ENCODE results near the gene C19orf47.
"Not testable (repeated sequence)": the region's sequence is repeated elsewhere in the genome, so short reads cannot be mapped to it uniquely, and the experiment has no call there.

Gene C19orf47

DNA sequence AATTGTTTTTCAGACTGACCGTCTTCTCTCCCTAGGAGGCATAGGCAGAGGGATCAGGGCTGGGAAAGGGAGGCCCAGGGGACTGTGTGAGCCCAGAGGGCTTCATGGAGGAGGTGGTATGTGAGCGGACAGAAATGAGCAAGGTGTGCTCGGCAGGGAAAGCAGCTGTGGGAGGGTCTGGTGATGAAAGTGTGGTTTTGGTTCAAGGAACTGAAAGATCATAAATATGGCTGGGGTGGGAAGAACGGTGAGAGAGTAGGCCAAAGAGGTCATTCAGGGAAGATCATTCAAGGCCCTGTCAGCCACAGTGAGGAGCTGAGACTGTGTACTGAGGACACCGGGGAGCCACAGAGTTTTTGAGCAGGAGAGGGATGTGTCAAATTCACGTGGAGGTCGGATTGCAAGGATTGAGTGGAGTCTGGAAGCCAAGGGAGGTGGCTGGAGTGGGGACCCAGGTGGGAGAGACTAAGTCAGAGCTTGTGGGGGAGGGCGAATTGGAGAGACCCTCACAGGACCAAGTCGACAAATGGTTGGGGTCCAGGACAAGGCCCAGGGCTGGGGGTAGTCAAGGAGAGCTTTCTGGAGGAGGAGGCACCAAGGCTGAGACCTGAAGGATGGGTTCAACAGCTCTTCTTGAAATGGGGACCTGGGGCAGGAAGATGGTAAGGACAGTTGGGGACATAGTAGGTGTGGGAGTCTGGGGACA is 7.9 kb upstream of the C19orf47 start:
- DNase-seq (ENCODE audit: low read depth in 2 of 2), result no peak

DNA sequence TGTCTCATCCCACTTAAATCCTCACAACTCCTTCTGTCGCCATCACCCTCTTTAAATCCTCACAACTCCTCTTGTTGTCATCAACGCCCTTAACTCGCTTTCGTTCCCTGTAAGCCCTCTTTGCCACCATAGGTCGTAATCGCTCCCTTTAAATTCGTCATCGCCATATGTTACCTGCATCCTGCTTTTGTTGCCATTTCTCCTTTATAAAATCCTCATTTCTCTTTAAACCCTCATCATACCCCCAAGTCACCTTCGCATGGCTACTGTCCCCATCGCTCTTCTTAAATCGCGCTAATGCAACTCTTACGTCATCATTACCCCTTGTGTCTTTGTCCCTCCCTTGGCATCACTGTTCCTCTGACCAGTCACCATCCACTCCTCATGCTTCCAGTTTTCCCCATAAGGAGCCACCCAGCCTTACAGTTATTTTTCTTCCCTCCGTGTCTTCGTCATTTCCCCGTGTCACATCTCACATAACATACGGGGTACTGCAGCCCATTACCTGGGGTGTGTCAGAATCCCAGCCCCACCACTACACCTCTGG is 837 bp upstream of the C19orf47 start:
- no peak for DNase-seq (ENCODE audit: low read depth in 2 of 2)

DNA sequence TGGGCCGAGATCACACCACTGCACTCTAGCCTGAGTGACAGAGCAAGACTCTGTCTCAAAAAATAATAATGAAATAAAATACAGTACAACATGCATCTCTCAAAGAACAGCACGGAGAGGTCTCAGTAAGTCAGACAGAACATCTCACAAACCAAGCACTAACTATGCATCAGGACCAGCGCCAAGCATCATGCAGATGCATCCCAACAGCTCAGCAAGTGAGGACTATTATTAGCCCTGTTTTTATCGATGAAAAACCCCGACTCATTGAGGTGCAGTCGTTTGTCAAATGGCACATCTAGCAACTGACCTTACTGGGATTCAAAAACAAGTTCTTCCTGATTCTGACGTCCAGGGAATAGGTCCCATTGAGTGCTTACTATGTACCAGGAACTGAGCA is 3.8 kb downstream of the C19orf47 start:
- no peak for DNase-seq (ENCODE audit: low read depth in 2 of 2)

DNA sequence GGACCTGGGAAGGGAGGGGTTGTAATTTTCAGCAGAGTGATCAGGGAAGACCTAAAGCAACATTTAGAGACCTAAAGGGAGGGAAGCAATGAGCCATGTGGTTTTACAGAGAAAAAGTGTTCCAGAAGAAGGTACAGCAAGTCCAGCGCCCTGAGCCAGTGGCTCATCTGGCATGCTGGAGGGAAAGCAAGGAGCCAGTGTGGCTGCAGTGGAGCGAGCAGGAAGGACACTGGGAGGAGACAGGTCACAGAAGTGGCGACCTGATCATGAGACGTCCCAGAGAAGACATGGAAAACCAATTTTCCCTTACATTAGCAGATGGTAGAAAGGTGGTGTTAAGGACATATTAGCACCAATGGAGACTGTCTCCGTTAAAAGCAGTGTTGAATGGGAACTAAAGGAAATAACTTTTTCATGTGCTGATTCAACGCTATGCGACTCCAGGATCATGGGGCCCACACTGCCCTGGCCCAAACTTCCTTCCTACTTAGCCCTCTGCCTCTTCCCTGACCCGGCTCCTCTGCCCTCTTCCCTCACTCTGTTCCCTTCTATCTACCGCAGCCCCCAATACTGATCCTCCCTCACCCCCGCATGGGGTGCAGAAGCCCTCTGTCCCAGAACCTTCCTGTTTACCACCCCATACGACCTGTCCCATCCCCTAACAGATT is 5.4 kb downstream of the C19orf47 start:
- DNase-seq (ENCODE audit: low read depth in 2 of 2), result no peak

DNA sequence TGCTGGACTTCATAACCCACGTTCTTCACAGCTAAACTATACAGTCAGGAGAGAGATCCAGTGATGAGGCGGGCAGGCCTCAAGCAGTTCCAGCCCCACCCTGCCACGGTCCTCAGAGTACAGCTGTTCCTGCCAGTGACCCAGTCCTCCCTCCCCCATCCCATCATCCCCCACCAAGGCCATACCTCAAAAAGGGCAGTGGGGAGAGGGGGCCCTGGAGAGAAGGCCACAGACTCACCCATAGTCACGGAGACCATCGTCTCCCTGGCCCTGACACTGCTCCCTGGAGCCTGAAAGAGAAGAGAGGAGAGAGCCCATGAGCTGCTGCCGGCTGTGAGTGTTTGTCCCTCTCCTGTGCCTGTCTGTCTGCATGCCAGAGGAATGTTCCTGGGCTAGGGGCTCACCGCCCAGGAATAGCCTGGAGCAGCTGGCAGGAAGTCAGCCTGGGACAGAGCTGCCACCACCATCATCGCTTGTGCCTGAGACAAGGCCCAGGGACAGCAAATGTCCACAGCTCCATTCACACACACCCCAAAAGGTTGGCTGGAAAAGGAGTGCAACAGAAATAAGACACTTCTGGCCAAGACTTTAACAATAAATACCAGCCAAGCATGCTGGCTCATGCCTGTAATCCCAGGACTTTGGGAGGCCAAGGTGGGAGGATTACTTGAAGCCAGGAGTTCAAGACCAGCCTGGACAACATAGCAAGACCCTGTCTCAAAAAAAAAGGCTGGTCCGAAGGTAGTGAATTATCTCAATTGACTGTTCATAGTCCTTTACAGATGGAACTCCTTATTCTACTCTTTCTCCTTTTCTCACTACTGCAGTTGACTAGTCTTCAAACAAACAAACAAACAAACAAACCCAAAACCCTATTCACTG is 6.4 kb downstream of the C19orf47 start:
- no peak for DNase-seq (ENCODE audit: low read depth in 2 of 2)

DNA sequence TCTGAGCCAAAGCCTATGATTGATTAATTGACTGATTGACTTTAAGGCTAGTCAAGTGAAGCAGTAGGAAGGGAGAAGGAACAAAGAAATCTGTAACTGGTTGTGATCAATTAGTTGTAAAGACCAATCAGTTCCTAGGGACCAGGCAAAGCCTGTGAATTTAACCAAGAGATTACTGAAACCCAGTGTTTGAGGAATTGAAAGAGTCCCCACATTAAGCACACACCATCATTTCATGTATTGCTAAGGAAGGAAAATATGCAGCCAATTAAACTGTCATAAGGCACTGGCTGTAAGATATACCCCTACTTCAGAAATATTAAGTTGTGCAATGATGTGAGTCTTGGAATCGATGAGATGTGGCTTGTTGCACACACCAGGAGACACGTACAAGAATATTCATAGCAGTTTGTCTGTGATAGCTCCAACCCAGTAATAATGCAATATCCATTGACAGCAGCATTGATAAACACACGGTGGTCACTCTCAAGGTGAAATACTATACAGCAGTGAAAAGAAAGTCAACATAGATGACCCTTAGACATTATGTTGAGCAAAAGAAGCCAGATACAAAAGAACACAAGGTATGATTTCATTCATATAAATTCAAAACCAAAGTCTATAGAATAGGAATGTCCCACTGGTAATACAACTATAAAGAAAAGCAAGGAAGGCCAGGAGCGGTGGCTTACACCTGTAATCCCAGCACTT is 9.0 kb downstream of the C19orf47 start:
- no peak for DNase-seq (ENCODE audit: low read depth in 2 of 2)

DNA sequence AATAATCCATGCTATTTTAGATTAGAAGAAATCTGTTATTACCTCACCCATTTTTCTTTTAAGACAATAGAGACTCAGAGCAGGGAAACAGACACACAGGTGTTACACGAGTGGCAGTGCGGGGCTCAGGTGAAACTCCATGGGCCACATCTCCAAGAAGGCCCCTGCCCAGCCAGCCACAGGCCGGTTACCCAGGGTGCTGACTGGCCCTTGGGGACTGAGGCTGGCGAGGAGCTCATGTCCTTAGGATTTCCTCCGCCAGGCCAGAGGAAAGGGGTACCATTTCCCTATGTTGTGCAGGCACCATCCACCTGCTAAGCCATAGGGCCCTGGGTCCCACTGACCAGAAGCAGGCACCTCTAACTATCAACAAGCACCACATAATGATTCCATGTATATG is 10.6 kb downstream of the C19orf47 start:
- no peak for DNase-seq (ENCODE audit: low read depth in 2 of 2)

DNA sequence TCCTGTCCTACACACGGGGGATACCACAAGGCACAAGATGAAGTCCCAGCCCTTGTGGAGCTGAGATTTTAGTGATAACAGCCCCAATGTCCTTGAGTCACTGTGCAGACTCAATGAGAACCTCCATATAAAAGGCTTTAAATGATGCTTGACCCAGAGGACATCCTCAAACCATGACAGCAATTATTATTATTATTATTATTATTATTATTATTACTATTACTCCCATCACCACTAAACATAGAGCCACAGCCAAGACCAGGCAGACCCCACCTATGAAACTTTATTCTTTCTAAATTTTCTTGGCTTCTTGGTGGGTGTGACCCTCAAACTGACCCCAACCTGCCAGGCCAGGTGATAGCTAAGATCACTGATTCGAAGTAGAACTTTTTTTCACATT is 11.1 kb downstream of the C19orf47 start:
- DNase-seq (ENCODE audit: low read depth in 2 of 2), result no peak

DNA sequence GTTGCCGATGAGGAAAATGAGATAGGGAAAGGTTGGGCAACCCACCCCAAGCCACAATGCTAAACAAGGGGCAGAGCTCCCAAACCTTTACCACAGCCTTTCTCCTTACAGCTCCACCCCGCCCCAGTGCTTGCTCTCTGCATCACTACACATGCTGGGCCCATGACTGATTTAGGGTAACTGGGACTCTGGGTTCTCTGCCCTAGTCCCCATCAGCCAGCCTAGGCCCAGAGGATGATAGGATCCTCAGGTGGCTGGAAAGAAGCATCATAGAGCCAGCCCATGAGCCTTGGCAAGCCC is 11.6 kb downstream of the C19orf47 start:
- DNase-seq (ENCODE audit: low read depth in 2 of 2), result no peak

DNA sequence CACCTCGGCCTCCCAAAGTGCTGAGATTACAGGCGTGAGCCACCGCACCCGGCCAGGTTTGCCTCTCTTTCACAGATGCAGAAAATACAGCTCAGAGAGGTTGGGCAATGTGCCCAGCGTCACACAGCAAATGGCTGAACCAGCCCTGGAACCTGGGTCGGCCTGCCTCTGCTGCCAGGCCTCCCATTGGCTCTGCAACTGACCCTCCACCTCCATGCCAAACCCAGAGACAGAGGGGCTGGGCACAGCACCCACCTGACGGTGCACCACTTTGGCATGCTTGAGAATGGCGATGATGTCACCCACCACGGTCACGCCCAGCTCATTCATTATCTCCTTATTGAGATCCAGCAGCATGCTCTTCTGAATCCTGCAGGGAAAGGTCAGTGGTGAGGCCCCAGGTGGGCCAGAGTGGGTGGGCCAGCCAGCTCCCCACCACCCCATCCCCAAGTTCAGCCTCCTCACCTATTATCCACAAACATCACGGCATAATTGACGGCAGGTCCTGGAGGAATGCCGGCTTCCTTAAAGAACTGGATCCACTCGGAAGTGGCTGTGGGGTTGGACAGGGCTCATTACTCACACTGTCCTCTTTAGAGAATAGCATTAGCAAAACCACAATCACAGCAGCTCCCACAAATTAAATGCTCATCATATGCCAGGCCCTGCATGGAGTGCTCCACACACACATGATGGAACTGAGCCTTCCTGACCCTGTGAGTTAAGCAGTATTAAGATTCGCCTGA is 12.2 kb downstream of the C19orf47 start:
- DNase-seq (ENCODE audit: low read depth in 2 of 2), result no peak

DNA sequence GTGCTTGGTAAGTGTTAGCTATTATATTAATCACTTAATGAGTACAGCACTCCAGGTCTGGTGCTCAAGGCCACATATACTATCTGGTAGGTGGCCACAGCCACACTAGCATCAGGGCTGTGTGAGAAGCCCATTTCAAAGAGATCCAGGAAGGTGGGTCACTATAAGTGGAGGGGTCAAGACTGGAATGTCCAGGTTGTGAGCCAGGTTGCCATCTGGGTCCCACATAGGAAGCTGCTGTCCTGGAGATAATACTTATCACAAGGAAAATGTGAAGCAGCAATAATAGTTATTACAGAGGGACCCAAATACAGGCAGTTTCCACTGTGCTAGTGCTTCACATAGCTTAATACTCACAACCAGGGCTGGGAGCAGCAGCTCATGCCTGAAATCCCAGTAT is 13.1 kb downstream of the C19orf47 start:
- no peak for DNase-seq (ENCODE audit: low read depth in 2 of 2)

DNA sequence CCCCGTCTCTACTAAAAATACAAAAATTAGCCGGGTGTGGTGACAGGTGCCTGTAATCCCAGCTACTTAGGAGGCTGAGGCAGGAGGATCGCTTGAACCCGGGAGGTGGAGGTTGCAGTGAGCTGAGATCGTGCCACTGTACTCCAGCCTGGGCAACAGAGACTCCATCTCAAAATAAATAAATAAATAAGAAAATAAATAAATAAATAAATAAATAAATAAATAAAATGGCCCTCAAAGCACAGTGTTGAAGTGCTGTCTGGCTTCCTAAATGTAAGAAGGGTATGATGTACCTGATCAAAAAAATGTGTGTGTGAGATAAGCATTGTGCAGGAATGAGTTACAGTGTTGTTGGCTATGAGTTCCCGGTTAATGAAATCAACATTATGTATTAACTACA is 15.1 kb downstream of the C19orf47 start:
- DNase-seq (ENCODE audit: low read depth in 2 of 2), result not testable (repeated sequence)

DNA sequence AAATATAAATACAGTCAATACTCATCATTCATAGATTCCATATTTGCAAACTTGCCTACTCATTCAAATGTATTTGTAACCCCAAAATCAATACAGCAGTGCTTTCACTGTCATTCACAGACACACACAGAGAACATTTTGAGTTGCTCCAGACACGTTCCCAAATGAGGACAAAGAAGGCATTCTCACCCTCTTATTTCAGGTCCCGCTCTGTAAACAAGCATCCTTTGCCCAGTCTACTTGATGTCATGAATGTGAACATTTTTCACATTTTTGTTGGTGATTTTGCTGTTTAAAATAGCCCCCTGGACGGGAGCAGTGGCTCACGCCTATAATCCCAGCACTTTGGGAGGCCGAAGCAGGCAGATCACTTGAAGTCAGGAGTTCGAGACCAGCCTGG is 15.5 kb downstream of the C19orf47 start:
- no peak for DNase-seq (ENCODE audit: low read depth in 2 of 2)

DNA sequence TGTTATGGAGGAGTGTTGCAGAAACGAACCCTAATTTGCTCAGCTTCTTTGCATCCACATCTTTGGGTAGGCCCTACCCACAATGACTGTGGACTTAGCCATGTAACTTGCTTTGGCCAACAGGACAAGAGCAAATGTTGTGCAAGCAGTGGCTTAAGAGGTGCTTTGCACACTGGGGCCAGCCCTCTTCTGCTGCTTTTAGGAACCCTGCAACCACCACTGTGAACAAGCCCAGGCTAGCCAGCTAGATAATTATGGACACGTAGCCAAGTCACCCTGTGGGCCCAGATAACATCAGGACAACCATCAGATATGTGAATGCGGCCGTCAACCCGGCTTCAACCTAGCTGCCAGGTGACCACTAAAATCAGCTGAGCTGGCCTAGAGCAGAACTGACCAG is 17.1 kb downstream of the C19orf47 start:
- DNase-seq (ENCODE audit: low read depth in 2 of 2), result no peak

DNA sequence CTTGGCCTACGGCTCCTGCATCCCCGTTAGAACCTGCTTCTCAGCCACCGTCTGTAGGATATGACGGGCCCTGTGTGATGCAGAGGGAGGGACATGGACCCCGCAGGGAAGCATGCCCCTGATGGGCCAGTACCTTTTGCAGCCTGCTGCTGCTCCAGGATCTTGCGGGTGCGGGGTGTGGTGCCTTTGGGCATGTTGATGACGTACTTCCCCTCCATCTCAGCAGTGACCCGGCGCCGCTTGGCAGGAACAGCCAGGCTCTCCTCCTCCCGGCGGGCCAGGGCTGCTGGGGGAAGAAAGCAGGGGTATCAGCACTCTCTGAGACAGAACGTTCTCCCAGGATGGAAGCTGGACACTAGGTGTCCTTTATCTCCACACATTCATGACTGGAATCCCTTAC is 22.0 kb downstream of the C19orf47 start:
- no peak for DNase-seq (ENCODE audit: low read depth in 2 of 2)

DNA sequence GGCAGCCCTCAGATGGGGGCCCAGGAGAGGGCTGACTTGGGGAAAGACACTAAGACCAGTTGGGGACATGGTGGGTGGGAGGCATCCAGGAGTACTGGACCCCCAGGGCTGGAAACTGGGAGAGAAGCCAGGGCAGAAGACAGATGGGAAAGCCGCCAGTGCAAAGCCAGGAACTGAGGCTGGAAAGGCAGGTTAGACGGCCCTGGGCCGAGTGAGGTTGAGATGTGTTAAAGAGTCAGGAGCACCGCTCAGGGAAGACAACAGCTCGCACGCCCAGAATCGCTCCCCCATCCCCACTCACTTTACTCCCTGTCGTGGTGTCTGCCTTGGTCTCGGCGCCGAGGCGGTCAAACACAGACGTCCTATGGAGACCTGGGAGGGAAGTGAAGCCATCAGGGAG is 24.5 kb downstream of the C19orf47 start:
- DNase-seq (ENCODE audit: low read depth in 2 of 2), result no peak

DNA sequence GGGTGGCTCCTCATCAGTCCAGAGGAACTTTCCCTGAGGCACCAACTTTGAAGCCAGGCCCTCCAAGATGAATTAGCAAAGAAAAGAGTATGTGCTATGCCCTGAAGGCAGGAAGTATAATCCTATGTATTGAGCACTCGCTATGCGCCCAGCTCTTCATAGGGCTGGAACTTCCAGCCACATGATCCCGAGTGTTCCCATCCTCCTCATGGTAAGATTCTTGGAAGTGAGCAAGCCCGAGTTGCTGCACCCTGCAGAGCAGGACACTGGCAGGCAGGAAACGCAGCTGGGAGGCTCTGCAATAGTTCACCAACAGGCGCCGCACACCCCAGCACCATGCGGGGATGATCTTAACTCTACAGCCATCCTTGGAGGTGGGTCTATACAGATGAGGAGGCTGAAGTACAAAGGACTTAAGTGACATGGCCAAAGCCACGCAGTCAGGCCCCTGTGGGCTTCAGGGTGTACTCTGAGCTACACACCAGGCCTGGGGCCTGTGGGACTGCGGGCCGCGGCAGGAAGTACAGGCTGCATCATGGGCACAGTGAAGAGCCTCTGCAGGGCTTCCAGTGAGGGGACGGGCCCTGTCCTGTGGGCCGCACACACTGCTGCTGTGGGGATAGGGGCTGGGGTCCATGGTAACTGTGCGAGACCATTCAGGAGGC is 25.1 kb downstream of the C19orf47 start:
- no peak for DNase-seq (ENCODE audit: low read depth in 2 of 2)

DNA sequence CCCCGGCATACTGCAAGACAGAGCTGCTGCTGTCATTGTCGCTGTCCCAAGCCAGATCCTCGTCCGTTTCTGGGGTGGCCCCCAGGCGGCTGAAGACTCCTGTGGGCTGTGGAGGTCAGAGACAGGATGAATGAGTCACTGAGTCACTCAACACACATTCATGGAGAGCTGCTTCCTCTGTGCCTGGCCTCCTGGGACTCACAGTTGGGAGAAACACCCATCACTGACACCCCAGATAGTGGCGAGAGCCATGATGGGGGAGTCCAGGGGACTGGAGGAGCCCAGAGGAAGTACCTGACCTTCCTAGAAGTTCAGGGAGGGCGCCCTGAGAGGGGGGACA is 26.0 kb downstream of the C19orf47 start:
- DNase-seq (ENCODE audit: low read depth in 2 of 2), result no peak

DNA sequence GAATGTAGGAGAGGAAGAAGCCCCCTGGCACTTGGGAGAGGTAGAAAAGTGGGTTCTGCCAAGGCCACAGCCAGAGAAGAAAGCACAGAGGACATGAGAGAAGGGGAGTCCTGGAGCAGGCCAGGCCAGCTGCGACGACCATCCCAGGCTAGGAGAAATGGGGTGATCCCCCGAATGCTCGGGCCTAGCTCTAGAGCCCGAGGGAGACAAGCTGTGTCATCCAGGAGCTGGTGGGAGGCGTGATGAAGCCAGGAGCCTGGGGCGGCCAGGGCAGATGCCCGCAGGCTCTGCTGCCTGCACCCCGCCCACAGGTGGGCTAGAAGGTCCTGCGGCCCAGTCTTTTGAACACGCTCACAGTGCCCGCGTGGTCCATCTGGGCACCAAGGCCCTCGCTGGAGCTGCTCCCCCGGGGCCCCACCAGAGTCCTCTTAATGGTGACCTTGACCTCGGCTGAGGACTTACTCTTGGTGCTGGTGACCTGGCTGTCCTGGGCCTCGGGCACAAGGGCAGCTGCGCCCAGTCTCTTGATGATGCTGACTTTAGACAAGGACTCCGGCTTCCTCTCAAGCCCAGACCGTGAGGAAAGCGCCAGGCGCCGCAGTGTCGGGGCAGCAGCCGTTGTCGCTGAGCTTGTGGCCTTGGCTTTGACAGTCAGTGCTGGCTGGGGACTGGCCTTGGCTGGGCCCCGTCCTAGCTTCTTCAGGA is 26.5 kb downstream of the C19orf47 start:
- no peak for DNase-seq (ENCODE audit: low read depth in 2 of 2)

DNA sequence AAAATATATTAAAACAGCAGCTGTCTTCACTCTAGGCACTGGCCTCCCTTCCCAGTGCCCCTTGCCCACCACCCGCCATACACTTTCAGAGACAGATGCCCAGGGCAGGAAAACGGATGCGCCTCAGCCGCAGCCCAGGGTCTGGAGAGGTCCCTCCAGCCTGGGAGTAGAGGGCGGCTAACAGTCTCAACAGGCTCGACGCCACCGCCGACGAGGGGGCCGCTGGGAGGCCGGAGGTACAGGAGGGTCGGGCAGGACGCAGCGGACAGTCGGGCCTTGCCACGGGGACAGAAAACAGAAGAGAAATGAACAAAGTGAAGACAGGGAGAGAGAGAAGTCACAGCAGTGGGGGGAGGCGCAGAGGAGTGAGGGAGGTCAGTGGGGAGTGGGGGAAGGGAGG is 27.1 kb downstream of the C19orf47 start:
- no peak for DNase-seq (ENCODE audit: low read depth in 2 of 2)
